K562 (cell line): Measurements from ENCODE around the gene BTG2. TPM values are rescaled to one million over a fixed set of nuclear protein-coding genes. Genes with fewer than 3 reads are reported as not detected.

Experiments
- CBFB ChIP-seq: sonication (generic); formaldehyde crosslinking; IDR thresholded peaks from 2 replicates; pipeline ENCODE4 v1.4.0; 2020; ENCODE audit warnings: mild to moderate bottlenecking, missing genetic modification reagents
- DMBX1 ChIP-seq: fragments of 250-450 bp; sonication (Bioruptor Pico); IDR thresholded peaks from 2 replicates; pipeline ENCODE4 v1.8.0; 2022; ENCODE audit warnings: inconsistent platforms, mild to moderate bottlenecking, moderate library complexity, borderline replicate concordance
- ESRRA ChIP-seq: fragments of 450-650 bp; IDR thresholded peaks from 2 replicates; pipeline ENCODE4 v1.6.1; 2014; ENCODE audit warnings: low read depth, mild to moderate bottlenecking, moderate library complexity, borderline replicate concordance
- GATA2 ChIP-seq: sonication (generic); formaldehyde crosslinking; IDR thresholded peaks from 2 replicates; pipeline ENCODE4 v1.4.0; 2020; ENCODE audit warnings: mild to moderate bottlenecking, missing genetic modification reagents
- KDM5B ChIP-seq: fragments of 200-600 bp; sonication (generic); IDR thresholded peaks from 2 replicates; pipeline ENCODE4 v1.6.1; 2012; ENCODE audit warnings: low read depth, mild to moderate bottlenecking, moderate library complexity, low read length, control low read depth, inconsistent platforms; ENCODE audit not compliant: insufficient replicate concordance
- MXI1 ChIP-seq: IDR thresholded peaks from 2 replicates; pipeline ENCODE4 v1.6.1; 2011; ENCODE audit warnings: low read depth, mild to moderate bottlenecking, improper control_type of control experiment, low read length
- RCOR1 ChIP-seq, 2 experiments: IDR thresholded peaks; 2 replicates each; pipeline ENCODE4 v1.6.1; 2012; ENCODE audit warnings: low read depth in 2 of 2, low read length in 2 of 2, borderline replicate concordance in 1 of 2, improper control_type of control experiment in 1 of 2
- RFX7 ChIP-seq: fragments of 250-450 bp; sonication (Bioruptor Pico); IDR thresholded peaks from 2 replicates; pipeline ENCODE4 v1.5.1; 2021; ENCODE audit warnings: mild to moderate bottlenecking
- SMAD4 ChIP-seq: fragments of 250-450 bp; sonication (Bioruptor Pico); conservative IDR thresholded peaks from 2 replicates; pipeline ENCODE4 v1.8.0; 2021; ENCODE audit warnings: inconsistent platforms, mild to moderate bottlenecking, moderate library complexity
- ZNF121 ChIP-seq: sonication (generic); formaldehyde crosslinking; conservative IDR thresholded peaks from 2 replicates; pipeline ENCODE4 v1.8.0; 2022; ENCODE audit warnings: missing genetic modification reagents
- ZNF224 ChIP-seq: sonication (generic); formaldehyde crosslinking; IDR thresholded peaks from 2 replicates; pipeline ENCODE4 v1.8.0; 2022; ENCODE audit warnings: mild to moderate bottlenecking, missing genetic modification reagents
- ZNF518B ChIP-seq: fragments of 250-450 bp; sonication (Bioruptor Pico); IDR thresholded peaks from 2 replicates; pipeline ENCODE4 v1.5.0; 2021; ENCODE audit warnings: mild to moderate bottlenecking, moderate library complexity
- ZNF707 ChIP-seq: fragments of 250-450 bp; sonication (Bioruptor Pico); conservative IDR thresholded peaks from 2 replicates; pipeline ENCODE4 v1.8.0; 2022; ENCODE audit warnings: inconsistent platforms, mild to moderate bottlenecking, moderate library complexity
- ZNF79 ChIP-seq: fragments of 250-450 bp; sonication (Bioruptor Pico); IDR thresholded peaks from 2 replicates; pipeline ENCODE4 v1.4.0; 2020; ENCODE audit warnings: low read depth, mild to moderate bottlenecking, moderate library complexity
- polyA plus RNA-seq, 8 experiments: library from polyadenylated mRNA; depleted of rRNA in 4 of 8; stranded (reverse) in 5 of 8; unstranded in 3 of 8; fragments of >200 nt; fragmentation: Nextera tagmentation in 2 of 8; fragmentation: Illumina TruSeq in 1 of 8; extraction: Ambion mirVana in 2 of 8; extraction: Trizol in 1 of 8; gene quantifications; 2 replicates each; pipeline versions ENCODE4 v1.2.1 to v1.2.3, GENCODE V29; 2011 to 2014; ENCODE audit warnings: inconsistent platforms in 1 of 8, missing spikeins in 1 of 8
- total RNA-seq, 7 experiments: library from RNA; depleted of rRNA in 6 of 7; stranded (reverse); fragments of >200 nt in 6 of 7; fragmentation: Illumina TruSeq in 2 of 7; extraction: Trizol in 2 of 7; gene quantifications; 2 replicates each; pipeline versions ENCODE4 v1.2.1 to v1.2.3, GENCODE V29; 2011 to 2021; ENCODE audit warnings: low replicate concordance in 1 of 7
- TF ChIP-seq, protein P1 (sequence below): fragments of 250-450 bp; sonication (Bioruptor Pico); IDR thresholded peaks from 2 replicates; pipeline ENCODE4 v1.8.0; 2021; ENCODE audit warnings: borderline replicate concordance, mild to moderate bottlenecking, moderate library complexity; ENCODE audit not compliant: poor library complexity, severe bottlenecking
- TF ChIP-seq, protein P2 (sequence below): sonication (generic); formaldehyde crosslinking; IDR thresholded peaks from 2 replicates; pipeline ENCODE4 v1.8.0; 2022; ENCODE audit warnings: mild to moderate bottlenecking, missing genetic modification reagents
- TF ChIP-seq, protein P3 (sequence below): sonication (generic); formaldehyde crosslinking; IDR thresholded peaks from 2 replicates; pipeline ENCODE4 v1.9.0; 2022; ENCODE audit warnings: mild to moderate bottlenecking, missing genetic modification reagents

Gene BTG2
- total and polyA plus RNA-seq, 9 of the 15 experiments (the other 6 are each of a cell fraction or from before 2014, with no cell fraction given), result 2.3 to 41.9 (median 8.7) TPM

- peak; percentile 68; the same call in 1 of the 2 replicates for TF ChIP-seq DMBX1 (CRISPR knock-in tag)
- peak; percentile 25 for TF ChIP-seq KDM5B
- TF ChIP-seq, protein P1, sequence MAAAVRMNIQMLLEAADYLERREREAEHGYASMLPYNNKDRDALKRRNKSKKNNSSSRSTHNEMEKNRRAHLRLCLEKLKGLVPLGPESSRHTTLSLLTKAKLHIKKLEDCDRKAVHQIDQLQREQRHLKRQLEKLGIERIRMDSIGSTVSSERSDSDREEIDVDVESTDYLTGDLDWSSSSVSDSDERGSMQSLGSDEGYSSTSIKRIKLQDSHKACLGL (CRISPR knock-in tag), result no peak
- TF ChIP-seq, protein P2, sequence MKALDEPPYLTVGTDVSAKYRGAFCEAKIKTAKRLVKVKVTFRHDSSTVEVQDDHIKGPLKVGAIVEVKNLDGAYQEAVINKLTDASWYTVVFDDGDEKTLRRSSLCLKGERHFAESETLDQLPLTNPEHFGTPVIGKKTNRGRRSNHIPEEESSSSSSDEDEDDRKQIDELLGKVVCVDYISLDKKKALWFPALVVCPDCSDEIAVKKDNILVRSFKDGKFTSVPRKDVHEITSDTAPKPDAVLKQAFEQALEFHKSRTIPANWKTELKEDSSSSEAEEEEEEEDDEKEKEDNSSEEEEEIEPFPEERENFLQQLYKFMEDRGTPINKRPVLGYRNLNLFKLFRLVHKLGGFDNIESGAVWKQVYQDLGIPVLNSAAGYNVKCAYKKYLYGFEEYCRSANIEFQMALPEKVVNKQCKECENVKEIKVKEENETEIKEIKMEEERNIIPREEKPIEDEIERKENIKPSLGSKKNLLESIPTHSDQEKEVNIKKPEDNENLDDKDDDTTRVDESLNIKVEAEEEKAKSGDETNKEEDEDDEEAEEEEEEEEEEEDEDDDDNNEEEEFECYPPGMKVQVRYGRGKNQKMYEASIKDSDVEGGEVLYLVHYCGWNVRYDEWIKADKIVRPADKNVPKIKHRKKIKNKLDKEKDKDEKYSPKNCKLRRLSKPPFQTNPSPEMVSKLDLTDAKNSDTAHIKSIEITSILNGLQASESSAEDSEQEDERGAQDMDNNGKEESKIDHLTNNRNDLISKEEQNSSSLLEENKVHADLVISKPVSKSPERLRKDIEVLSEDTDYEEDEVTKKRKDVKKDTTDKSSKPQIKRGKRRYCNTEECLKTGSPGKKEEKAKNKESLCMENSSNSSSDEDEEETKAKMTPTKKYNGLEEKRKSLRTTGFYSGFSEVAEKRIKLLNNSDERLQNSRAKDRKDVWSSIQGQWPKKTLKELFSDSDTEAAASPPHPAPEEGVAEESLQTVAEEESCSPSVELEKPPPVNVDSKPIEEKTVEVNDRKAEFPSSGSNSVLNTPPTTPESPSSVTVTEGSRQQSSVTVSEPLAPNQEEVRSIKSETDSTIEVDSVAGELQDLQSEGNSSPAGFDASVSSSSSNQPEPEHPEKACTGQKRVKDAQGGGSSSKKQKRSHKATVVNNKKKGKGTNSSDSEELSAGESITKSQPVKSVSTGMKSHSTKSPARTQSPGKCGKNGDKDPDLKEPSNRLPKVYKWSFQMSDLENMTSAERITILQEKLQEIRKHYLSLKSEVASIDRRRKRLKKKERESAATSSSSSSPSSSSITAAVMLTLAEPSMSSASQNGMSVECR (CRISPR knock-in tag), result peak; percentile 76
- peak; percentile 96 for TF ChIP-seq GATA2
- TF ChIP-seq ZNF121 (CRISPR knock-in tag), result no peak
- TF ChIP-seq RFX7 (CRISPR knock-in tag), result no peak
- TF ChIP-seq ZNF79 (CRISPR knock-in tag), result no peak
- peak; percentile 51; the same call in 1 of the 2 replicates for TF ChIP-seq MXI1
- peak; percentile 43 to 87; a peak in 2 of 4 replicates for TF ChIP-seq RCOR1 (IDR thresholded peaks at IDR 0.05; ENCODE audit: borderline replicate concordance in 1 of 2, low read depth in 2 of 2, low read length in 2 of 2)
- TF ChIP-seq ESRRA, result peak; percentile 71; the same call in 1 of the 2 replicates
- TF ChIP-seq ZNF518B (CRISPR knock-in tag), result no peak
- peak; percentile 86 for TF ChIP-seq SMAD4 (CRISPR knock-in tag)
- TF ChIP-seq, protein P3, sequence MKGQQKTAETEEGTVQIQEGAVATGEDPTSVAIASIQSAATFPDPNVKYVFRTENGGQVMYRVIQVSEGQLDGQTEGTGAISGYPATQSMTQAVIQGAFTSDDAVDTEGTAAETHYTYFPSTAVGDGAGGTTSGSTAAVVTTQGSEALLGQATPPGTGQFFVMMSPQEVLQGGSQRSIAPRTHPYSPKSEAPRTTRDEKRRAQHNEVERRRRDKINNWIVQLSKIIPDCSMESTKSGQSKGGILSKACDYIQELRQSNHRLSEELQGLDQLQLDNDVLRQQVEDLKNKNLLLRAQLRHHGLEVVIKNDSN (CRISPR knock-in tag), result peak; percentile 48
- TF ChIP-seq CBFB, result no peak
- TF ChIP-seq ZNF707 (CRISPR knock-in tag), result no peak
- no peak for TF ChIP-seq ZNF224 (CRISPR knock-in tag)
Measured at GRCh38 chr1:203306089-203306964, 1.0 kb downstream of the BTG2 start (continued).
